ENCODE results near the gene TFDP1.

TFDP1 gene

DNA sequence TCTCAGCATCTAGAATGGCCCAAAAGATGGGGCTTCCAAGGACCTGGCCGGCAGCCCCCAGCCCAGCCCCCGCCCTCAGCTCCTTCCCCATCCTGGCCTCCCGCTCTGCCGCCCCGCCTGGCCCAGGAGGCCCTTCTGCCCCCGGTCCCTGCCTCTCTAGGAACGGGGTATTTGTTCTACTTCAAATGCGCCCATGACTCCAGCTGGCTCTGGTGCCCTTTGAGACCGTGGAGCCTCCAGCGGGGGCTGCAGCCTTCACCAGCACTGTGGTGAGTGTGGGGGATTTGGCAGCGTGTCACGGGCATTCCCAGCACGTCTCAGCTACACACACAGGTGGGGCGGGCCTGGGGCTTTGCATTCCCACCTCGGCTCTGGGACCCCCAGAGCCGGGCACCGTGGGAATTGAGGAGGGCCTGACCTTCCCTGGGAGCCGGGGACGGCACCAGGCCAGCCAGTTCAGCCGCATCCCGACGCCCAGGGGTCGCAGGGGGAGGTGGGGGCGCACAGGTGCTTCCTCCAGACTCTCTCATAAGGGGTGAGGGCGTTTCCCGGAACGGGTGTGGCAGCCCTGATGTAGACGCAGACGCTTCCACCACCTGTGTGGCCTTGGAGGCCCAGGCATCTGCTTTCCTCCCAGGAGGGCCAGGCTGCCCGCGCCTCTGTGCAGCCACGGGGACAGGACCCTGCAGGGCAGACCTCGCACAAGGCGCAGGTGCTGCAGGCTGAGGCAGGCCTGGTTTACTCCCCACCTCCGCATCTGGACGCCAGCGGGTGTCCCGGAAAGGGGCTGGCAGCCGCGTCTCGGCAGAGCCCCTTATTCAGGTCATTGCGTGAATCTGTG lies 72.5 kb downstream of the TFDP1 start:
- no peaks in the 10 kb centered on the region for H3K9me2 ChIP-seq (replicated peaks; ENCODE audit: insufficient read depth, low read length)
- H3K79me2 ChIP-seq (ENCODE audit: insufficient read depth, low read length): no peaks in the 10 kb centered on the region
- H3K36me3 ChIP-seq (ENCODE audit: low read length): no peaks in the 10 kb centered on the region
- H3K4me3 ChIP-seq (ENCODE audit: insufficient read depth, low read length, poor library complexity, severe bottlenecking): no peak overlapping the region
- H3K9ac ChIP-seq (ENCODE audit: low read length): no peak overlapping the region
- TF ChIP-seq EZH2phosphoT487 (conservative IDR thresholded peaks at IDR 0.05; ENCODE audit: low read length): no peak
- TF ChIP-seq, protein P1, sequence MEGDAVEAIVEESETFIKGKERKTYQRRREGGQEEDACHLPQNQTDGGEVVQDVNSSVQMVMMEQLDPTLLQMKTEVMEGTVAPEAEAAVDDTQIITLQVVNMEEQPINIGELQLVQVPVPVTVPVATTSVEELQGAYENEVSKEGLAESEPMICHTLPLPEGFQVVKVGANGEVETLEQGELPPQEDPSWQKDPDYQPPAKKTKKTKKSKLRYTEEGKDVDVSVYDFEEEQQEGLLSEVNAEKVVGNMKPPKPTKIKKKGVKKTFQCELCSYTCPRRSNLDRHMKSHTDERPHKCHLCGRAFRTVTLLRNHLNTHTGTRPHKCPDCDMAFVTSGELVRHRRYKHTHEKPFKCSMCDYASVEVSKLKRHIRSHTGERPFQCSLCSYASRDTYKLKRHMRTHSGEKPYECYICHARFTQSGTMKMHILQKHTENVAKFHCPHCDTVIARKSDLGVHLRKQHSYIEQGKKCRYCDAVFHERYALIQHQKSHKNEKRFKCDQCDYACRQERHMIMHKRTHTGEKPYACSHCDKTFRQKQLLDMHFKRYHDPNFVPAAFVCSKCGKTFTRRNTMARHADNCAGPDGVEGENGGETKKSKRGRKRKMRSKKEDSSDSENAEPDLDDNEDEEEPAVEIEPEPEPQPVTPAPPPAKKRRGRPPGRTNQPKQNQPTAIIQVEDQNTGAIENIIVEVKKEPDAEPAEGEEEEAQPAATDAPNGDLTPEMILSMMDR (IDR thresholded peaks at IDR 0.05; ENCODE audit: insufficient read depth, low read length, poor library complexity, severe bottlenecking): no peak
- H3K27me3 ChIP-seq (ENCODE audit: low read length): no peaks in the 10 kb centered on the region
- no peaks in the 10 kb centered on the region for H4K20me1 ChIP-seq (ENCODE audit: low read depth, low read length)
- no peak overlapping the region for H3K27ac ChIP-seq (ENCODE audit: low read depth, low read length)
- no peak overlapping the region for H2AFZ ChIP-seq (ENCODE audit: low read depth, low read length, severe bottlenecking)
- H3K4me2 ChIP-seq (ENCODE audit: low read depth, low read length, poor library complexity, severe bottlenecking): no peak overlapping the region
- H3K9me3 ChIP-seq (ENCODE audit: insufficient read depth, low read length): no peaks in the 10 kb centered on the region
- H3F3A ChIP-seq (ENCODE audit: insufficient read depth): no peaks in the 10 kb centered on the region; the same call in 1 of the 2 replicates

DNA sequence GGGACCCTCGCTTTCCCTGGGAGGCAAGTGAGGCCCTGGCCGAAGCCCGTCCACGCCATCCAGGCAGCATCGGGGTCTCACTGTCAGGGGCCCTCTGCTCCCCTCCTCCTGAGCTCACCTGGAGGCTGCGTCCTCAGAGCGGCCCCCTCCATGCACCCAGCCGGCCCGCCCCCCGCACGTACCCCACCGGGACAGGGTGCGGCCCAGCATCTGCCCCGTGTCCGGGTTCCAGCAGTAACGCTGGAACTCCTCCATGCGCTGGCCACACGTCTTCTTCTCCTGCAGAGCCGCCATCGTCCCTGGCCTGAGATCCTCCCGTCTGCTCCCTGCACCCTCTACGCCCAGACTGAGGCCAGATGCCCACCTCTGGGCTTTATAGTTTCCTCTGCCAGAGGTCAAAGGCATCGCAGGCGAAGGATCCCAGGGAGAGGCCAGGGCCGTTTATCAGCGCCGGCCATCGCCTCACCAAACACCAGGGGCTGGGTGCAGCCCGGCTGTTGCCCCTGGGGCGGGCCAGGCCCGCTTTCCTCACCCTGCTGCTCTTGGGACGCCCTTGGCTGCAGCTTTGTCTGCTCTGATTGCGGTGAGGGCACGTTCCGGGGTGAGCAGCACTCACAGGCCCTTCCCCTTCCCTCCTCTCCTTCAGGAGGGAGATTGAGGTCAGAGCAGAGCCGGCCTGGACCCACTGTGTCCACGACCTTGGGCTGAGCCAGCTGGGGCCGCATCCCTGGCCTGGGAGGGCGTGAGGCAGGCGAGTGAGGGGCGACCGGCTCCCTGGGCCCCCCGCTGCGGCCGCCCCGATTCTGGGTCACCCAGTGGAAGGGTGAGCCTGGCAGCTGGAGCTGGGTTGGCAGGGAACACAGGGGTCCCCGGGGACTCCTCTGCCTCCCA lies 73.5 kb downstream of the TFDP1 start, which contains the start of gene ATP4B:
Gene ATP4B, minus strand, starts transcription at position 348 of the 891 bp plus-strand sequence. Its CDS starts 54 bp downstream, at position 294.
- Histone ChIP-seq H3K9me2 (replicated peaks; ENCODE audit: insufficient read depth, low read length) (no peaks in the 10 kb centered on the region), H3K4me2 (ENCODE audit: low read depth, low read length, poor library complexity, severe bottlenecking) (no peak within 1 kb of the TSS), H3K36me3 (ENCODE audit: low read length) (no peaks in the 10 kb centered on the region), H3K27me3 (ENCODE audit: low read length) (no peaks in the 10 kb centered on the region), H4K20me1 (ENCODE audit: low read depth, low read length) (no peaks in the 10 kb centered on the region), H3K79me2 (ENCODE audit: insufficient read depth, low read length) (no peaks in the 10 kb centered on the region), H3K27ac (ENCODE audit: low read depth, low read length) (no peak within 1 kb of the TSS), H3K9me3 (ENCODE audit: insufficient read depth, low read length) (no peaks in the 10 kb centered on the region), H3K4me3 (ENCODE audit: insufficient read depth, low read length, poor library complexity, severe bottlenecking) (no peak within 1 kb of the TSS), H3F3A (ENCODE audit: insufficient read depth) (no peaks in the 10 kb centered on the region; the same call in 1 of the 2 replicates), H2AFZ (ENCODE audit: low read depth, low read length, severe bottlenecking) (no peak within 1 kb of the TSS), H3K9ac (ENCODE audit: low read length) (no peak within 1 kb of the TSS)
- no peak for TF ChIP-seq EZH2phosphoT487 (conservative IDR thresholded peaks at IDR 0.05; ENCODE audit: low read length)
- TF ChIP-seq, protein P1 (IDR thresholded peaks at IDR 0.05; ENCODE audit: insufficient read depth, low read length, poor library complexity, severe bottlenecking): no peak

DNA sequence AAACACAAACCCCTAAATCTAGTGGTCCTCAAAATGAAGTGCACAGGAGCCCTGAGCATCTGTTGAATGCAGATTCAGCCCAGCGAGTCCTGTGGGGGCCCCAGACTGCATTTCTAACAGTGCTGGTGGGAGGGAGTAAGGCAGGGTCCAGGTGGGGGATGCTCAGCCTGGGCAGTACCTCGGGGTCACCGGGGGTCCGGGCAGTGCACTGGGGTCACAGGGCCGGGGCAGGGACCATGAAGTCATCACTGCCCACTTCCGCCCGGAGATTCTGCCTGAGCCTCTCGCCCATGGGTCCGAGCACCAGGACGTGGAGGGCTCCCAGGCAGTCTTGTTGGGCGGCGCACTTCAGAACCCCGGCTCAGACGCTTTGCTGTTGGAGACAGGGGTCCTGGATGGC lies 74.3 kb downstream of the TFDP1 start:
- Histone ChIP-seq H3K4me2 (ENCODE audit: low read depth, low read length, poor library complexity, severe bottlenecking) (no peak overlapping the region), H4K20me1 (ENCODE audit: low read depth, low read length) (no peaks in the 10 kb centered on the region)

More for the DNA sequence above, 74.3 kb downstream of the TFDP1 start:
- H3K36me3 ChIP-seq (ENCODE audit: low read length): no peaks in the 10 kb centered on the region
- H3F3A ChIP-seq (ENCODE audit: insufficient read depth): no peaks in the 10 kb centered on the region; the same call in 1 of the 2 replicates
- H2AFZ ChIP-seq (ENCODE audit: low read depth, low read length, severe bottlenecking): no peak overlapping the region
- no peaks in the 10 kb centered on the region for H3K9me2 ChIP-seq (replicated peaks; ENCODE audit: insufficient read depth, low read length)
- no peak overlapping the region for H3K4me3 ChIP-seq (ENCODE audit: insufficient read depth, low read length, poor library complexity, severe bottlenecking)
- no peak for TF ChIP-seq EZH2phosphoT487 (conservative IDR thresholded peaks at IDR 0.05; ENCODE audit: low read length)
- TF ChIP-seq, protein P1 (IDR thresholded peaks at IDR 0.05; ENCODE audit: insufficient read depth, low read length, poor library complexity, severe bottlenecking): no peak
- H3K27ac ChIP-seq (ENCODE audit: low read depth, low read length): no peak overlapping the region
- no peaks in the 10 kb centered on the region for H3K79me2 ChIP-seq (ENCODE audit: insufficient read depth, low read length)
- no peaks in the 10 kb centered on the region for H3K27me3 ChIP-seq (ENCODE audit: low read length)
- no peaks in the 10 kb centered on the region for H3K9me3 ChIP-seq (ENCODE audit: insufficient read depth, low read length)
- no peak overlapping the region for H3K9ac ChIP-seq (ENCODE audit: low read length)
